Psoas muscle (tissue), 8 donors: ENCODE measurements around the gene CCNC. TPM values are rescaled to one million over a fixed set of nuclear protein-coding genes. Genes with fewer than 3 reads are reported as not detected.

Experiments
- ATAC-seq, 4 donors: fragments of 200-7000 bp; cut with Tn5 transposase; one replicate each; pipeline ENCODE4 v1.9.1; 2020; ENCODE audit warnings: moderate library complexity in 3 of 4, mild to moderate bottlenecking in 2 of 4
- DNase-seq, 2 donors: peaks; one replicate each; pipeline ENCODE4 v3.0.0-alpha.2; 2020
- H3K27ac ChIP-seq: fragments of 200-600 bp; one replicate; pipeline ENCODE4 v1.8.0; 2022
- H3K27me3 ChIP-seq, 3 donors: fragments of 200-600 bp in 1 of 3; one replicate each; pipeline versions ENCODE4 v1.6.1 to v1.8.0; 2013 to 2022; ENCODE audit warnings: low read length in 2 of 3, mild to moderate bottlenecking in 2 of 3, moderate library complexity in 1 of 3; ENCODE audit not compliant: insufficient read depth in 3 of 3
- H3K36me3 ChIP-seq, 2 donors: fragments of 200-600 bp in 1 of 2; one replicate each; pipeline versions ENCODE4 v1.6.1 to v1.8.0; 2013 to 2022; ENCODE audit warnings: low read depth in 1 of 2, mild to moderate bottlenecking in 1 of 2, moderate library complexity in 1 of 2; ENCODE audit not compliant: insufficient read depth in 1 of 2
- H3K4me1 ChIP-seq: fragments of 200-600 bp; one replicate; pipeline ENCODE4 v1.8.0; 2022
- H3K4me3 ChIP-seq: fragments of 200-600 bp; one replicate; pipeline ENCODE4 v1.8.0; 2022; ENCODE audit warnings: mild to moderate bottlenecking
- H3K9me3 ChIP-seq: fragments of 200-600 bp; one replicate; pipeline ENCODE4 v1.8.0; 2022
- WGBS, 3 donors: extraction: QIAGEN DNeasy Blood & Tissue Kit; methylation state at CpG; one replicate each; pipeline versions ENCODE4 v1.1.6 to v1.1.7; 2013; 5-methylcytosine and 5-hydroxymethylcytosine counted together
- intact Hi-C, 2 donors: fragments of 100-400 bp; cut with DNase I; formaldehyde crosslinking; loops; one replicate each; pipeline versions ENCODE4 v1.11.0 to v1.14.2; 2022
- polyA plus RNA-seq, 3 donors: library from polyadenylated mRNA; stranded (reverse); fragments of 200-250 nt; gene quantifications; one replicate each; pipeline ENCODE4 v1.2.3, GENCODE V29; 2013
- total RNA-seq, 4 donors: library from RNA; stranded (reverse); fragmentation: NEBNext Ultra II Directional in 2 of 4; extraction: Animal tissue kit (Norgen Biotek cat#: 25700) in 2 of 4; gene quantifications; one replicate each; pipeline versions ENCODE4 v1.2.1 to v1.2.4, GENCODE V29; 2021 to 2023
- TF ChIP-seq, protein P1 (sequence below): fragments of 200-600 bp; IDR thresholded peaks from one replicate; pipeline ENCODE4 v1.8.0; 2022; ENCODE audit warnings: antibody characterized with exemption
- donor health status: healthy with polysubstance abuse.
- donor health status: DM: no; HTN: no; CAD: no; lungs with moderate emphysema.
- donor health status: Bipolar disorder and iron deficiency.
- donor health status: healthy.
- donor health status: DM: yes; HTN: yes; CAD: no.
- donor health status: DM: no; HTN: no; CAD: no.
- donor health status: DM: no; HTN: no; CAD: no.
- donor health status: DM: yes; HTN: yes; CAD: no.

Gene CCNC
- total and polyA plus RNA-seq, 7 donors = 12.4 to 24.5 (median 18.6) TPM

DNA sequence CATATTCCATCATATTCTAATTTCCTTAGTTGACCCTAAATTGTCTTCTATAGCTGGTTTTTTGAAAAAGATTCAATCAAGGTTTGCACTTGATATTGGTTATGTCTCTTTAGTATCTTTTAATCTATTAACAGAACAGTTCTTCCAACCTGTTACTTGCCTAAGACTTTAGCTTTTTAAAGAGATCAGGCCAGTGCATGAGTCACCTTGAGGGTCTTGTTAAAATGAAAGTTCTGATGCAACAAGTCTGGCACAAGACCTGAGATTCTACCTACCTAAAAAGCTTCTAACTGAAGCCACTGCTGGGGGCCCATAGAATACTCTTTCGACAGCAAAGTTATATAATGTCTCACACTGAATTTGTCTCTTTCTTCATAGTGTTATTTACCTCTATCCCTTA lies 56.4 kb downstream of the CCNC start:
- ATAC-seq = no peak
- intact Hi-C loops = no loop called here

GRCh38 chr6:99507648-99508047 lies 60.8 kb downstream of the CCNC start:
- intact Hi-C loops = loop anchor here in 1 of 2 donors (10.0 kb wide), 1 partner anchor 73 kb away; no protein-coding TSS in a partner anchor
- DNase-seq (no peak), ATAC-seq (no peak)
- Histone ChIP-seq H3K9me3 (no peaks in the 10 kb centered on the region), H3K4me1 (peaks cover 3% of the 10 kb centered on the region), H3K27me3 (no peaks in the 10 kb centered on the region), H3K4me3 (no peak overlapping the region), H3K27ac (no peak overlapping the region), H3K36me3 (peaks cover 6 to 73% of the 10 kb centered on the region in 2 donors)
- WGBS, 3 donors = 93 to 95% (median 94%) methylated on average over 3 of the region's 3 CpGs
- TF ChIP-seq, protein P1, sequence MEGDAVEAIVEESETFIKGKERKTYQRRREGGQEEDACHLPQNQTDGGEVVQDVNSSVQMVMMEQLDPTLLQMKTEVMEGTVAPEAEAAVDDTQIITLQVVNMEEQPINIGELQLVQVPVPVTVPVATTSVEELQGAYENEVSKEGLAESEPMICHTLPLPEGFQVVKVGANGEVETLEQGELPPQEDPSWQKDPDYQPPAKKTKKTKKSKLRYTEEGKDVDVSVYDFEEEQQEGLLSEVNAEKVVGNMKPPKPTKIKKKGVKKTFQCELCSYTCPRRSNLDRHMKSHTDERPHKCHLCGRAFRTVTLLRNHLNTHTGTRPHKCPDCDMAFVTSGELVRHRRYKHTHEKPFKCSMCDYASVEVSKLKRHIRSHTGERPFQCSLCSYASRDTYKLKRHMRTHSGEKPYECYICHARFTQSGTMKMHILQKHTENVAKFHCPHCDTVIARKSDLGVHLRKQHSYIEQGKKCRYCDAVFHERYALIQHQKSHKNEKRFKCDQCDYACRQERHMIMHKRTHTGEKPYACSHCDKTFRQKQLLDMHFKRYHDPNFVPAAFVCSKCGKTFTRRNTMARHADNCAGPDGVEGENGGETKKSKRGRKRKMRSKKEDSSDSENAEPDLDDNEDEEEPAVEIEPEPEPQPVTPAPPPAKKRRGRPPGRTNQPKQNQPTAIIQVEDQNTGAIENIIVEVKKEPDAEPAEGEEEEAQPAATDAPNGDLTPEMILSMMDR = no peak

More for the DNA sequence above, 56.4 kb downstream of the CCNC start:
- TF ChIP-seq, protein P1 = no peak
- peaks cover 0 to 30% of the 10 kb centered on the region in 2 donors for H3K36me3 ChIP-seq
- 92 to 98% (median 94%) methylated on average over 1 of the region's 1 CpG for WGBS, 3 donors
- H3K9me3 ChIP-seq = no peaks in the 10 kb centered on the region
- no peak for DNase-seq
- H3K4me3 ChIP-seq = no peak overlapping the region
- peaks cover 22% of the 10 kb centered on the region for H3K4me1 ChIP-seq
- H3K27me3 ChIP-seq = no peaks in the 10 kb centered on the region
- no peak overlapping the region for H3K27ac ChIP-seq

GRCh38 chr6:99501762-99502161 lies 66.7 kb downstream of the CCNC start:
- Histone ChIP-seq H3K4me1 (no peaks in the 10 kb centered on the region), H3K36me3 (peaks cover 6 to 72% of the 10 kb centered on the region in 2 donors), H3K4me3 (no peak overlapping the region), H3K27me3 (no peaks in the 10 kb centered on the region), H3K27ac (no peak overlapping the region), H3K9me3 (no peaks in the 10 kb centered on the region)
- intact Hi-C loops = loop anchor here in 1 of 2 donors (10.0 kb wide), 1 partner anchor 67 kb away; no protein-coding TSS in a partner anchor
- ATAC-seq (no peak), DNase-seq (no peak)
- 85 to 92% (median 89%) methylated on average over 2 of the region's 2 CpGs for WGBS, 3 donors
- TF ChIP-seq, protein P1 = no peak

GRCh38 chr6:99498421-99498820 lies 70.0 kb downstream of the CCNC start:
- ATAC-seq (no peak), DNase-seq (no peak)
- Histone ChIP-seq H3K27me3 (no peaks in the 10 kb centered on the region), H3K9me3 (no peaks in the 10 kb centered on the region), H3K27ac (no peak overlapping the region), H3K4me1 (no peaks in the 10 kb centered on the region), H3K4me3 (no peak overlapping the region), H3K36me3 (peaks cover 0 to 61% of the 10 kb centered on the region in 2 donors)
- TF ChIP-seq, protein P1 = no peak
- intact Hi-C loops = no loop called here
- WGBS, 3 donors = 40 to 51% (median 47%) methylated on average over 1 of the region's 1 CpG

DNA sequence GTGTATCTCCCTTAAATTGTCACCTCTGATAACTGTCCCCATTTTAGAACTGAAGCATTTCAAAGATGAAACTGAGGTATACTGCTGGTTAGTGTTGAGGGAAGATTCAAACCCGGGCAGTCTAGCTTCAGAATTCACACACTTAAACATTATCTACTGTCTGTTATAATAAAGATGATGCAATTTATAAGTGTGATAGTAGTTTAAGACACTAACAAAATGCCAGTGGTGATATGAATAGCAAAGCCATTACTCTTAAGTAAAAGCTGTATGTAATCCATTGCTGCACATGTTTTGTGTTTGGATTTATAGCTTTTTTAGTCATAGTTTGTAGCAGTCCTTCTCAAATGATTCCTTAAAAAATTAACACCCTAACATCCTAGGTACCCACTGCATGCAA lies 73.0 kb downstream of the CCNC start:
- intact Hi-C loops = no loop called here
- Histone ChIP-seq H3K9me3 (no peaks in the 10 kb centered on the region), H3K4me3 (no peak overlapping the region), H3K4me1 (no peaks in the 10 kb centered on the region), H3K27me3 (no peaks in the 10 kb centered on the region), H3K27ac (no peak overlapping the region), H3K36me3 (peaks cover 0 to 37% of the 10 kb centered on the region in 2 donors)
- no peak for DNase-seq
- TF ChIP-seq, protein P1 = no peak
- ATAC-seq = no peak
- WGBS, 3 donors = 81 to 92% (median 91%) methylated on average over 1 of the region's 1 CpG
